Esophagus squamous epithelium (tissue), 4 donors: ENCODE data around the gene KIAA0753.

Experiments
- CTCF ChIP-seq, 6 experiments: fragments of 450-650 bp in 4 of 6; fragments of 200-600 bp in 2 of 6; sonication (generic) in 2 of 6; IDR thresholded peaks; one replicate each; pipeline ENCODE4 v1.5.1; 2016 to 2019; ENCODE audit warnings: antibody characterized with exemption in 6 of 6, mild to moderate bottlenecking in 4 of 6, moderate library complexity in 4 of 6
- POLR2A ChIP-seq, 4 donors: fragments of 450-650 bp; IDR thresholded peaks; one replicate each; pipeline ENCODE4 v1.6.1; 2017; ENCODE audit warnings: antibody characterized with exemption in 4 of 4, mild to moderate bottlenecking in 4 of 4, moderate library complexity in 3 of 4

GRCh38 chr17:6661464-6661848 lies 20.9 kb upstream of the KIAA0753 start:
- TF ChIP-seq POLR2A (IDR thresholded peaks at IDR 0.05) = no peak
- TF ChIP-seq CTCF (IDR thresholded peaks at IDR 0.05) = no peak
